ENCODE measurements around the gene BCAS3. TPM values are rescaled to one million over a fixed set of nuclear protein-coding genes. Genes with fewer than 3 reads are reported as not detected.

The BCAS3 gene
- polyA plus RNA-seq, 1 experiment: 17.5 TPM

DNA sequence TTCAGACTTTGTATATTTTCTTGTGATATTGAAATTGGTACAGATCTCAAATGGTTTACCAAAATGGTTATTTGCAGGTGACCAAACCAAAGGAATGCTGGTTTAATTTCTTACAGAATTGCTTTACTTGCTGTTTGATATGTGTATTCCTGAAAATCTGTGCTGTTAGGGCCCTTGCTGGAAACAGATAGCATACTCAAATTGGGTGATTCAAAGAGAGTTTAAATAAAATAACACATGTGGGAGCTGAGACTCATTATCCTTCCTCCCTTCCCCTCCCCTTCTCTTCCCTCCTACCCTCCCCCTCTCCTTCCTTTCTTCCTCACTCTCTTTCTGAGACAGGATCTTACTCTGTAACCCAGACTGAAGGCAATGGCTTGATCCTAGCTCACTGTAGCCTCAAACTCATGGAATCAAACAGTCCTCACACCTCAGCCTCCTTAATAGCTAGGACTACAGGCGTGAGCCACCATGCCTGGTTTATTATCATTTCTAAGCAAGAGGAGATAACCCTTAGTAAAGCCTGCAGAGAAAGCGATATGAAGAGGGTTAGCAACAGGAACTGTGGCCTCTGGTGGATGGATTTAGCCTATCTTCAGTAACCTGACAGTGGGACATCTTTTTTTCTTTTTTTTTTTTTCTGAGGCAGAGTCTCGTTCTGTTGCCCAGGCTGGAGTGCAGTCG, 141.9 kb downstream of the BCAS3 start:
- TF ChIP-seq, protein P1, sequence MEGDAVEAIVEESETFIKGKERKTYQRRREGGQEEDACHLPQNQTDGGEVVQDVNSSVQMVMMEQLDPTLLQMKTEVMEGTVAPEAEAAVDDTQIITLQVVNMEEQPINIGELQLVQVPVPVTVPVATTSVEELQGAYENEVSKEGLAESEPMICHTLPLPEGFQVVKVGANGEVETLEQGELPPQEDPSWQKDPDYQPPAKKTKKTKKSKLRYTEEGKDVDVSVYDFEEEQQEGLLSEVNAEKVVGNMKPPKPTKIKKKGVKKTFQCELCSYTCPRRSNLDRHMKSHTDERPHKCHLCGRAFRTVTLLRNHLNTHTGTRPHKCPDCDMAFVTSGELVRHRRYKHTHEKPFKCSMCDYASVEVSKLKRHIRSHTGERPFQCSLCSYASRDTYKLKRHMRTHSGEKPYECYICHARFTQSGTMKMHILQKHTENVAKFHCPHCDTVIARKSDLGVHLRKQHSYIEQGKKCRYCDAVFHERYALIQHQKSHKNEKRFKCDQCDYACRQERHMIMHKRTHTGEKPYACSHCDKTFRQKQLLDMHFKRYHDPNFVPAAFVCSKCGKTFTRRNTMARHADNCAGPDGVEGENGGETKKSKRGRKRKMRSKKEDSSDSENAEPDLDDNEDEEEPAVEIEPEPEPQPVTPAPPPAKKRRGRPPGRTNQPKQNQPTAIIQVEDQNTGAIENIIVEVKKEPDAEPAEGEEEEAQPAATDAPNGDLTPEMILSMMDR (IDR thresholded peaks at IDR 0.05; ENCODE audit: low read depth, low read length): no peak
- Histone ChIP-seq H3K27me3 (ENCODE audit: control insufficient read depth, insufficient read depth, low read length) (no peaks in the 10 kb centered on the region), H3K27ac (ENCODE audit: low read depth, low read length) (no peak overlapping the region), H3K4me3 (ENCODE audit: low read depth, low read length) (no peak overlapping the region), H3K9me3 (ENCODE audit: control insufficient read depth, insufficient read depth, low read length) (no peaks in the 10 kb centered on the region)
- POLR2A ChIA-PET: no interaction called here
- CTCF ChIA-PET: no interaction called here
- DNase-seq (ENCODE audit: low read depth, low spot score): no peak

DNA sequence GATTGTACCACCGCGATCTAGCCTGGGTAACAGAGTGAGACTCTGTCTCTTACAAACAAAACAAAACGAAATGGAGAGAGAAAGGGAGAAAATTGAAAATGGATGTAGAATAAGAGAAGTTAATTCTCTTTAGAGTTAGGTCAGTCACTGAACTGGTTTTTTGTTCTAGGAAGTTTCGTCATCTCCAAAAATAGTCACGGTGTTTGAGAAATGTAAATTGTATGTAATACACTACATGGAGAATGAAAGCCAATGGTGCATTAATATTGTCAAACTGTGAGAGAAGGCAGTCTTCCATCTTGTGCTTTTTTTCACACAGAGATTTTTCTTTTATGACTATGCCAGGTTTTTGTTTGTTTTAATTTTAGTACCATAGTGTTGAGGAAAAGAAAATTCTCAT, 145.9 kb downstream of the BCAS3 start:
- POLR2A ChIA-PET: no interaction called here
- no peak for DNase-seq (ENCODE audit: low read depth, low spot score)
- Histone ChIP-seq H3K4me3 (ENCODE audit: low read depth, low read length) (no peak overlapping the region), H3K9me3 (ENCODE audit: control insufficient read depth, insufficient read depth, low read length) (no peaks in the 10 kb centered on the region), H3K27me3 (ENCODE audit: control insufficient read depth, insufficient read depth, low read length) (no peaks in the 10 kb centered on the region), H3K27ac (ENCODE audit: low read depth, low read length) (no peak overlapping the region)
- TF ChIP-seq, protein P1 (IDR thresholded peaks at IDR 0.05; ENCODE audit: low read depth, low read length): no peak
- CTCF ChIA-PET: no interaction called here

DNA sequence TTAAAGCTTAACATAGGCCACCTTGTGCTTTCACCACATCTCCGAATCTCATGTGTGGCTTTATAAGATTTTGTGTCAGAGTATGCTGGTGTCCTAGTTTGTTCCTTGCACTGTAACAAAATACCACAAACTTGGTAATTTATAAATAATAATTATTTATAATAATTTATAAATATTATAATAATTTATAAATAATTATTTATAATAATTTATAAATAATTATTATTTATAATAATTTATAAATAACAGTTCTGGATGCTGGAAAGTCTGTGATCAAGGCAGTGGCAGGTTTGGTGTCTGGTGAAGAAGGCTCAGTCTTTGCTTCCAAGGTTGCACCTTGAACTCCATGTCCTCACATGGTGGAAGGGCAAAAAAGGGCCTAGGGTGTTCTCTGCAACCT, 147.7 kb downstream of the BCAS3 start:
- no peak overlapping the region for H3K27ac ChIP-seq (ENCODE audit: low read depth, low read length)
- POLR2A ChIA-PET: no interaction called here
- TF ChIP-seq, protein P1 (IDR thresholded peaks at IDR 0.05; ENCODE audit: low read depth, low read length): no peak
- no peaks in the 10 kb centered on the region for H3K27me3 ChIP-seq (ENCODE audit: control insufficient read depth, insufficient read depth, low read length)
- CTCF ChIA-PET: no interaction called here
- no peak overlapping the region for H3K4me3 ChIP-seq (ENCODE audit: low read depth, low read length)
- no peak for DNase-seq (ENCODE audit: low read depth, low spot score)
- no peaks in the 10 kb centered on the region for H3K9me3 ChIP-seq (ENCODE audit: control insufficient read depth, insufficient read depth, low read length)

DNA sequence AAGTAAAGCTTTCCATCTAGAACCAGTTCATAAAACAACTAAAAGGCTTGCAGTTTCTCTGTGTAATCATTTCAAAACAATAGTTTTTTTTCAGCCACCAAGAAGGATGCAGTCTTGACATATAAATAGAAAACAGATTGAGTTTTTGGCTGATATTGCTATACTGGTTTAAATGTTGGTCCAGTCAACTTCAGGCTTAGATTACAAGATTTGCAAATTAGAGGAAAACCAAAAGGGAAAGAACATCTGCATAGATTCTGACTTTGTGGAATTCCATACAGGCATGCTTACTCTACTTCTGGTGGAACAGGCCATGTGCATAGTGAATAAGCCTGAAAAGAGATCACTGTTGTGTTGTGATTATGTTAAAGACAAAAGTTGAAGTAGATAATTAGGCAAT, 150.3 kb downstream of the BCAS3 start:
- CTCF ChIA-PET: no interaction called here
- POLR2A ChIA-PET: no interaction called here
- Histone ChIP-seq H3K4me3 (ENCODE audit: low read depth, low read length) (no peak overlapping the region), H3K27me3 (ENCODE audit: control insufficient read depth, insufficient read depth, low read length) (no peaks in the 10 kb centered on the region), H3K9me3 (ENCODE audit: control insufficient read depth, insufficient read depth, low read length) (no peaks in the 10 kb centered on the region), H3K27ac (ENCODE audit: low read depth, low read length) (no peak overlapping the region)
- no peak for DNase-seq (ENCODE audit: low read depth, low spot score)
- TF ChIP-seq, protein P1 (IDR thresholded peaks at IDR 0.05; ENCODE audit: low read depth, low read length): no peak

DNA sequence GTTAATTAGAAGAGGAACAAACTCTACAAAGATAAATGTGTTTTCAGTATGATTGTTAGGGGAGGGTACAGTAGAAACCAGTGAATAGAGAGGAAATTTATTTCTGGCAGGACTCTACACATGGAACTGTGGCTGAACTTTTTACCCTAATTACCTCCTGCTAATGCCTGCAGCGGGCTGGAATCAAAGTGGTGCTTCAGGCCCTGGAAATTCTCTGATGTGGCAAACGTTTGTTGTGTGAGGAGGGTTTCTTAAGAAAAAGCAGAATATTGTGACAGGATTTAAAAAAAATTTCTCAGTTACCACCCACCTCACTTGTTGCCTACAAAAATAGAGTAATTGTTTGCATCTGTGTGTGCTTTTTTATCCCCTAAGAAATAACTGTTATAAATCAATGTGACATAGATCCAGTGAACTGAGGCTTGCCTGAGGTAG, 154.5 kb downstream of the BCAS3 start:
- no peak for DNase-seq (ENCODE audit: low read depth, low spot score)
- TF ChIP-seq, protein P1 (IDR thresholded peaks at IDR 0.05; ENCODE audit: low read depth, low read length): no peak
- CTCF ChIA-PET: no interaction called here
- POLR2A ChIA-PET: no interaction called here
- no peaks in the 10 kb centered on the region for H3K27me3 ChIP-seq (ENCODE audit: control insufficient read depth, insufficient read depth, low read length)
- no peaks in the 10 kb centered on the region for H3K9me3 ChIP-seq (ENCODE audit: control insufficient read depth, insufficient read depth, low read length)
- H3K4me3 ChIP-seq (ENCODE audit: low read depth, low read length): no peak overlapping the region
- no peak overlapping the region for H3K27ac ChIP-seq (ENCODE audit: low read depth, low read length)
